ENCODE results near the gene ODR4.
A peak's percentile ranks its signal among the peaks of the same experiment; 100 is the strongest.
"Not testable (repeated sequence)": the region's sequence is repeated elsewhere in the genome, so short reads cannot be mapped to it uniquely, and the experiment has no call there.

The ODR4 gene

DNA sequence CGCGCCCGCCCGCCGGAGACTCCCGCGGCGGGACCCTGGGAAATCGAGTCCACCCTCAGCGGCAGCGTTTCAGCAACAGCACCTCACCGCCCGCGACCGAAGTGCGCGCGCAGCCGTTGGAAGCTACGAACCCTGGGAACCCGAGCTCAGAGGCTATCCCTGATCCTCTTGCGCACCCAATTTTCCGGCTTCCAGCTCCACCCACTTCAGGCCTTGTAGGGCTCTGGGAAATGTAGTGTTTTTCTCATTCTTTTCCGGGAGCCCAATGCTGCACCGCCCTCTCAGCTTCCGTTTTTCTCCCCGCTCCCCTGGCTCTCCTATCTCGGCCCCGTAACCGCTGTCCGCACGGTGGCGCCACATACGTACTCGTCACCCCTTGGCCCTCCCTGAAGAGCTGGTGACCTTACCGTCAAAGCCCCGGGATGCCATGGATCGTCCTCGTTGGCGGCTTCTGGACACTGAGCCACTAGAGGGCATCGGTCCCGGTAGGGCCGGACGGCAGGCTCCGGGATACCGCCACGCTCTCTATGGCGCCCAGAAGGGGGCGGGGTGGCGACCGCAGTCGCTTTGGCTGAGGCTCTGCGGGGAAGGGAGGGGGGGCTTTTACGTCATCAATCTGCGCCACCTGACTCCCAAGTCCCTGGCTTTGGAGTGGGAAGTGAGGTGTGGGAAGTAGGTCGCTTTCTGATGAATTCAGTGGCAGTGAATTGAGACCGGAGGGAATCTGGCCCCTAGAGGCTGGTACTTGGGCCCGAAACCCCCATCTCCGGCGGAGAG, at the start of gene ODR4, which contains the start of gene TPR:
Gene ODR4 (plus strand): TSS at position 687 of the 777 bp plus-strand sequence. CDS start 3,948 bp downstream, outside the sequence.
Gene TPR (minus strand): TSS at position 102 of the 777 bp plus-strand sequence. CDS start 225 bp downstream, outside the sequence.
- Mint-ChIP-seq H3K36me3 (ENCODE audit: low read depth) (peaks cover 58% of the 10 kb centered on the region), H3K4me1 (ENCODE audit: low read depth) (peaks cover 11% of the 10 kb centered on the region), H3K27me3 (no peaks in the 10 kb centered on the region), H3K4me3 (peak within 1 kb of the TSS; percentile 99), H3K27ac (peak within 1 kb of the TSS; percentile 97), H3K9me3 (no peaks in the 10 kb centered on the region)
- intact Hi-C loops (cut with micrococcal nuclease): no loop called here

DNA sequence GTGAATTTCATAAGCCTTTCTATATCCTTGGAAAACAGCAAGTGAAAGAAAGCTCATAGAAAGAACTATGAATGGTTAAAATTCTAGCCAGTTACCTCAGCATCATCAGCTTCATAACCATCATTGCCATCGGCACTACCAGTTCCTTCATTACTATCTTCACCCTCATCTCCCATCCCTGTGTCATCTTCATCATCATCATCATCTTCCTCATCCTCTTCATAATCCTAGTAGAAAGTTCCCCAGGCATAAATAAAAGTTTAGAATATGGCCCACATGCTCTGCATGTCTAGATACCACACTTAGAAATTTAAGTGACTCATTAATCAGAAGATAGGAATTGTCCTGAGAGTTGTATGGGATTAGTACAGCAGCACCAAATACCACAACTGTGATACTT, 49.6 kb upstream of the ODR4 start:
- Mint-ChIP-seq H3K9me3 (no peaks in the 10 kb centered on the region), H3K4me3 (no peak overlapping the region), H3K36me3 (ENCODE audit: low read depth) (peaks cover 80% of the 10 kb centered on the region), H3K27ac (no peak overlapping the region), H3K27me3 (no peaks in the 10 kb centered on the region), H3K4me1 (ENCODE audit: low read depth) (no peaks in the 10 kb centered on the region)
- intact Hi-C loops (cut with micrococcal nuclease): no loop called here

DNA sequence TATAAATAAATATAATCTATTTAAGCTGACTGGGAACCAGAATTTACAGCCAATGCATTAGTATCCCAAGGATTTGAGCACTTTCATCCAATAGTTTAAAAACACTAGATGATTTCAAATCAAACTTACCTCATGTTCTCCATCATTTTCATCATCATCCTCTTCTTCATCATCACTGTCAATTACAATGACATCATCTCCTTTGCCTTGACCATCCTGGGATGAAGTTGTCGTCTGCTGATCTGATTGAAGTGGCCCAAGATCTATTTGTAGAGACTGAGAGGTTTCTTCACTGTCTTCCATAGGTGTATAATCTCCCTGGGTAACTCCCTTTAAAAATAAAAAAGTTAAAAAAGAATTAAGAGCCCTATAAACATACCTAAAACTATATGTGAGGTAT, 48.3 kb upstream of the ODR4 start:
- intact Hi-C loops (cut with micrococcal nuclease): no loop called here
- H3K9me3 Mint-ChIP-seq: no peaks in the 10 kb centered on the region
- H3K27ac Mint-ChIP-seq: no peak overlapping the region
- H3K4me3 Mint-ChIP-seq: no peak overlapping the region
- no peaks in the 10 kb centered on the region for H3K4me1 Mint-ChIP-seq (ENCODE audit: low read depth)
- no peaks in the 10 kb centered on the region for H3K27me3 Mint-ChIP-seq
- H3K36me3 Mint-ChIP-seq (ENCODE audit: low read depth): peaks cover 69% of the 10 kb centered on the region

DNA sequence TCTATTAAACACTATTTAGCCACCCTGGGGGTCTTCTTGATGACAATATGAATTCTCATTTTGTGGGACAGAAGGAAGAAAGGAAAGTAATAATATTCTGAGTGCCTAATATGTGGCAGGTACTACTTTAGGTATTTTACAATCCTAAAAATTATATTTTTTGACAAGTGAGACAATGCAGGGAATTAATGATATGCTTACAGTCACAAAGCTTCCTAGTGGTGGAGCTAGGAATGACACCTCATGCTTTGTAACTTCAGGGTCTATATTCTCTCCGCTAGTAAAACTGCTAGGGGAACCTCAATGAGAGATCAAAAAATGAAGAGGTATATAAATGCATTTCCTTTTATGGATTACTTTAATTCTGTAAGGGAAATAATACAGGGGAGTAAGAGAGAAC, 44.9 kb upstream of the ODR4 start:
- intact Hi-C loops (cut with micrococcal nuclease): no loop called here
- H3K4me3 Mint-ChIP-seq: no peak overlapping the region
- H3K9me3 Mint-ChIP-seq: no peaks in the 10 kb centered on the region
- no peak overlapping the region for H3K27ac Mint-ChIP-seq
- no peaks in the 10 kb centered on the region for H3K27me3 Mint-ChIP-seq
- H3K4me1 Mint-ChIP-seq (ENCODE audit: low read depth): no peaks in the 10 kb centered on the region
- peaks cover 70% of the 10 kb centered on the region for H3K36me3 Mint-ChIP-seq (ENCODE audit: low read depth)

DNA sequence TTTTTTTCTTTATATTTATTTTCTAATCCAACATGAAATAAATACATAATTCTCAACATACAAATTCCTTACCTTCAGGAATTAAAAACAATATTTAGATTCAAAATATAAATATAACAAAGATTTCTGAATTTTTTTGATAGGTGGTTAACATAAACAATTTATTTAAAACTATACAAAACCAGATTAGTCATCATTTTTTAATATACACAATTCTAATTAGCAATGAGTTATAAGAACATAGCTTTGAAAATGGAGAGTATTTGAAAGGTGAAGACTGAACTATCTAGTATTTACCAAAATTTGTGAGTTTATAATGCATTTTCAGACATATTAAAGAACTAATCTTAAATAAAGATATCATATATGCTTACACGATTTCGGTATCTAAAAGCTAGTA, 38.1 kb upstream of the ODR4 start:
- no peaks in the 10 kb centered on the region for H3K4me1 Mint-ChIP-seq (ENCODE audit: low read depth)
- H3K27ac Mint-ChIP-seq: no peak overlapping the region
- H3K9me3 Mint-ChIP-seq: no peaks in the 10 kb centered on the region
- no peak overlapping the region for H3K4me3 Mint-ChIP-seq
- no peaks in the 10 kb centered on the region for H3K27me3 Mint-ChIP-seq
- peaks cover 86% of the 10 kb centered on the region for H3K36me3 Mint-ChIP-seq (ENCODE audit: low read depth)
- intact Hi-C loops (cut with micrococcal nuclease): loop anchor here (2.0 kb wide), 1 partner anchor 15 kb away; no protein-coding TSS in a partner anchor

DNA sequence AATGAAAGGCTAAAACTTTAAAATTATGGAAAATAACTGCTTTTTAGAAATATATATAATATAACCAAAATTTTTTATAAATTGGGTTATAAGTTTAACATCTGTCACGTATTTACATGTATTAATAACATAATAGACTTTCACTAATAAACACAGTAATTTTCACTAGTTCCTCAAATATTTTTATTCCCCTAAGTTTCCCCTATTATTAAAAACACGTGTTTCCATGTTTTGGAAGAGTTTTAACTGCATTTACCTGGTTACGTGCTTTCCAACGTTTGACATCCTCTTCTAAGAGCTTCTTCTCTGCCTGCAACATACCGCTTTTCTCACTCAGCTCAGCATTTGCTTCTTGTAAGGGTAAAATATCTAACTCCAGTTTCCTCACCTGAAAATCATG, 34.9 kb upstream of the ODR4 start:
- Mint-ChIP-seq H3K4me3 (no peak overlapping the region), H3K36me3 (ENCODE audit: low read depth) (peaks cover 91% of the 10 kb centered on the region)

DNA sequence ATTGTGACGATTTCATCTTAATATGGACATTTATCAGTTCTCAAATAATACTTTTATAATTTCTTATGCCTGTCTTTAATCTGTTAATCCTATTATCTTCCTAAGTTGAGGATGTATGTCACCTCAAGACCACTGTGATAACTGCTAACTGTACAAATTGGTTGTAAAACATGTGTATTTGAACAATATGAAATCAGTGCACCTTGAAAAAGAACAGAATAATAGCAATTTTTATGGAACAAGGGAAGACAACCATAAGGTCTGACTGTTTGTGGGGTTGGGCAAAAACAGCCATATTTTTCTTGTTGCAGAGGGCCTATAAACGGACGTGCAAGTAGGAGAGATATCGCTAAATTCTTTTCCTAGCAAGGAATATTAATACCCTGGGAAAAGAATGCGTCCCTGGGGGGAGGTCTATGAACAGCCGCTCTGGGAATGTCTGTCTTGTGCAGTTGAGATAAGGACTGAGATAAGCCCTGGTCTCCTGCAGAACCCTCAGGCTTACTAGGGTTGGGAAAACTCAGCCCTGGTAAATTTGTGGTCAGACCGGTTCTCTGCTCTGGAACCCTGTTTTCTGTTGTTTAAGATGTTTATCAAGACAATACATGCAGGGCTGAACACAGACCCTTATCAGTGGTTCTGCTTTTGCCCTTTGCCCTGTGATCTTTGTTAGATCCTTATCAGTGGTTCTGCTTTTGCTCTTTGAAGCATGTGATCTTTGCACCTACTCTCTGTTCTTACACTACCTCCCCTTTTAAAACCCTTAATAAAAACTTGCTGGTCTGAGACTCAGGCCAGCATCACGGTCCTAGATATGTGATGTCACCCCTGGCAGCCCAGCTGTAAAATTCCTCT, 27.6 kb upstream of the ODR4 start:
- not testable (repeated sequence) for H3K27ac Mint-ChIP-seq; H3K27me3 Mint-ChIP-seq; H3K4me3 Mint-ChIP-seq; H3K4me1 Mint-ChIP-seq (ENCODE audit: low read depth); H3K9me3 Mint-ChIP-seq
- H3K36me3 Mint-ChIP-seq (ENCODE audit: low read depth): peaks cover 94% of the 10 kb centered on the region
- intact Hi-C loops (cut with micrococcal nuclease): loop anchor here (10.0 kb wide), 1 partner anchor 1633 kb away; no protein-coding TSS in a partner anchor

More for the DNA sequence above, 34.9 kb upstream of the ODR4 start:
- no peaks in the 10 kb centered on the region for H3K27me3 Mint-ChIP-seq
- H3K27ac Mint-ChIP-seq: no peak overlapping the region
- intact Hi-C loops (cut with micrococcal nuclease): loop anchor here (10.0 kb wide), 1 partner anchor 1626 kb away; no protein-coding TSS in a partner anchor
- no peaks in the 10 kb centered on the region for H3K4me1 Mint-ChIP-seq (ENCODE audit: low read depth)
- no peaks in the 10 kb centered on the region for H3K9me3 Mint-ChIP-seq

DNA sequence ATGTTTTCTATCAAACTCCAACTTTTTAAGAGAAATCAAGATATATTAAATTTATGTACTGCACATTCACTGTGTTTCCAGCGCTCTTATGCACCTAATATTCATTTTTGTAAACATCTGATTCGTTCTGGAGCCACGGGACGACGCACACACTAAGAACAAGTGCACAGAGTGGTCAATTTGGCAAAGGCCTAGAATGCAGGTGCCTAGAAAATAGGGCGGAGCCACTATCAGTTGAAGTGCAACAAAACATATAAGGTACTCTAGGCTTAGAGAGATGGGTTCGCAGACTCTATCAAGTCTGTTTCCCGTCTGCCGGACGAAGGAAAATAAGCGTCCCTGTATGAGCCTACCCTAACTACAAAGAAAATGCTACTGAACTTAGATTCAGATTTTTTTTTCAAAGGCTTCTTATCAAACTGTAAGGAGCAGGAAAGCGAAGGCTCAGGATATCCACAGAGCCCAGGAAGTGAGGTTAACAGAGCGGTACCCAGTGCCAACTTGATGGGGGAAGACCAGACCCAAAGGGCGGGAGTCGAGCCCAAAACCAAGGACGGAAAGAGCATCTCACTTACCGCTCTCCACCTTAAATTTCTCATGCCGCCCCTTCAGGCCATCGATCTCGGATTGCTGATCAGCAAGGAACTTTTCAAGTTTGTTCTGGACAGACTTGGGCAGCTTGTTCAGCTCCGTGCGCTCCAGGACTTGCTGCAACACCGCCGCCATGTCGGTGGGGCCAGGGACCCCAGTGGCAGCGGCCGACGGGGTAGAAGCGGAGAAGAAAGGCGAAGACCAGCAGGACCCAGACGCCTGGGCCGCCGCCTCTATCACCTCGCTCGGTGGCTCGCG, 1.1 kb upstream of the ODR4 start:
- Mint-ChIP-seq H3K27me3 (no peaks in the 10 kb centered on the region), H3K27ac (peak overlapping the region; percentile 97), H3K36me3 (ENCODE audit: low read depth) (peaks cover 56% of the 10 kb centered on the region), H3K4me3 (peak overlapping the region; percentile 99), H3K9me3 (no peaks in the 10 kb centered on the region), H3K4me1 (ENCODE audit: low read depth) (peaks cover 11% of the 10 kb centered on the region)
- intact Hi-C loops (cut with micrococcal nuclease): no loop called here

DNA sequence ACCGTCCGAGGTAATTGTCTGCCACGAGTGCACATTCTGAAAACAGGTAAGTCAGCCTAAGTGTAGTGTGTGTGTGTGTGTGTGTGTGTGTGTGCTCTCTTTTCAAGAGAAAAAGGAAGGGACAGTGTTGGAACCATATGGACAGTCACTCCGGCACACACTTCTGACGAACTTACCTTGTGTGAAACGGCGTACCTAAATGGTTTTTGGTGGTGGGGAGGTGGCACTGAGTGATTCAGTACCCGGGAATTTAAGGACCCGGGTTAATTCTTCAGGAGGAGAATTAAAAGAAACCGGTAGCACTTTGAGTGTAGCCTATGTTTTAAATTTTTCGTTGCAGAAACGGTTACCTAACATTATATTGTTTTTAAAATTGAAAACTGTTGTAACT, 286 bp downstream of the ODR4 start:
- Mint-ChIP-seq H3K9me3 (no peaks in the 10 kb centered on the region), H3K36me3 (ENCODE audit: low read depth) (peaks cover 58% of the 10 kb centered on the region), H3K27me3 (no peaks in the 10 kb centered on the region), H3K27ac (peak overlapping the region; percentile 97), H3K4me3 (peak overlapping the region; percentile 99), H3K4me1 (ENCODE audit: low read depth) (peaks cover 11% of the 10 kb centered on the region)
- intact Hi-C loops (cut with micrococcal nuclease): no loop called here

DNA sequence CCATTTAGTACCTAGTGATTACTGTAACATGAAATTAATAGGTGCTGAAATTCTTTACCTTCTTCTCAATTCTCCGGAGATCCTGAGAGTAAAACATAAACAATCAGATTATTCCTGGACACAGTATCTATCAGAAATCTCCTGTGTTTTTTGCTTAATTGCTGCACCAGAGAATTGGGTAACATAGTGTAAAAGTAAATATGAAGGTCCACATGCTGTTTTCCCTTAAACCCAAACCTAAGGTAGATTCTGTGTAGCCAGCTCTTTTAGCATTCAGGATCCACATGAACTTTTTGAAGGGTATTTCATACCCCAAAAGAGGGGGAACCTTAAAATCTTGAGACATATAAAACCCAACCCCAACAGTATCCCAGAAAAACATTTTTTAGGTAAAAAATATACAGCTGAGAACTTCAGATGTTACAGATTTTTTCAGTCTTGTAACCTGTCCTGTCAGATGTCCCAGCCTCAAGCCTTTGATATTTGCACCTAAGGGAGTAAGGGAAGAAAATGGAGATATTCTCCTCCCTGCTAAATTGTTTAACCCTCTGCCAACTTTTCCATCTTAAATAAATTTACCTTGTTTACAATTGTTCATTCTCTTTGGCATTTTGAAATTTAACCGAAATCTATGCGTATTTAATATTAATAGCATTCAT, 11.2 kb downstream of the ODR4 start:
- Mint-ChIP-seq H3K27ac (no peak overlapping the region), H3K36me3 (ENCODE audit: low read depth) (peaks cover 35% of the 10 kb centered on the region)
- intact Hi-C loops (cut with micrococcal nuclease): no loop called here

DNA sequence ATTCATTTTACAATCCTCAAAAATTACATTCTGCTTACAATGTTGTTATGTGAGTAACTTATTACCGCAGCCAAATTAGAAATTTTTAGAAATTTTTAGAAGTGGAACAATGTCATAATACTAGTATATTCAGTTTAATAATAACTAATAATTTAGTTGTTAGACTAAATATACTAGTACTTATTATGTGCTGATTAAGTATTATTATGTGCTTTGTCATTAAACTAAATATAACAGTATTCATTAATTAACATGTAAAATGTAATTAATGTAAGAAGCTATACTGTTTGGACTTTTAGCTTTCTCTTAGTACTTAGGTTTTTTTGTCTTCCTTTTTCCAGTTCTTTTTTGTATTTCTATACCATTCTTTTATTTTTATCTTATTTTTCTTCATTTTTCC, 15.3 kb downstream of the ODR4 start:
- Mint-ChIP-seq H3K27ac (no peak overlapping the region), H3K9me3 (no peaks in the 10 kb centered on the region), H3K36me3 (ENCODE audit: low read depth) (peaks cover 58% of the 10 kb centered on the region), H3K4me1 (ENCODE audit: low read depth) (no peaks in the 10 kb centered on the region), H3K4me3 (no peak overlapping the region), H3K27me3 (no peaks in the 10 kb centered on the region)
- intact Hi-C loops (cut with micrococcal nuclease): loop anchor here (5.0 kb wide), 1 partner anchor 34 kb away; no protein-coding TSS in a partner anchor

More for the DNA sequence above, 11.2 kb downstream of the ODR4 start:
- no peaks in the 10 kb centered on the region for H3K4me1 Mint-ChIP-seq (ENCODE audit: low read depth)
- no peaks in the 10 kb centered on the region for H3K27me3 Mint-ChIP-seq
- H3K4me3 Mint-ChIP-seq: no peak overlapping the region
- no peaks in the 10 kb centered on the region for H3K9me3 Mint-ChIP-seq

DNA sequence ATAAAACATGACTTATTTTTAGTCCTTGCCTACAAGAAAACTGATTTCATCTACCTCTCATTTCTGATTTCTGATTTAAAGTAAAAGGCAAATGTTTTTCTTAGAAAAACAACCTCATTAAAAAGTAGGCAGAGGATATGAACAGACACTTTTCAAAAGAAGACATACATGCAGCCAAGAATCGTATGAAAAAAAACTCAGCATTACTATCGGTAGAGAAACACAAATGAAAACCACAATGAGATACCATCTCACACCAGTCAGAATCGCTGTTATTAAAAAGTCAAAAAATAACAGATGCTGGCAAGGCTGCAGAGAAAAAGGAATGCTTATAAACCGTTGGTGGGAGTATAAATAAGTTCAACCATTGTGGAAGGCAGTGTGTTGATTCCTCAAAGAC, 16.2 kb downstream of the ODR4 start:
- H3K36me3 Mint-ChIP-seq (ENCODE audit: low read depth): peaks cover 66% of the 10 kb centered on the region
- H3K27ac Mint-ChIP-seq: no peak overlapping the region
- intact Hi-C loops (cut with micrococcal nuclease): loop anchor here (5.0 kb wide), 1 partner anchor 35 kb away; no protein-coding TSS in a partner anchor

DNA sequence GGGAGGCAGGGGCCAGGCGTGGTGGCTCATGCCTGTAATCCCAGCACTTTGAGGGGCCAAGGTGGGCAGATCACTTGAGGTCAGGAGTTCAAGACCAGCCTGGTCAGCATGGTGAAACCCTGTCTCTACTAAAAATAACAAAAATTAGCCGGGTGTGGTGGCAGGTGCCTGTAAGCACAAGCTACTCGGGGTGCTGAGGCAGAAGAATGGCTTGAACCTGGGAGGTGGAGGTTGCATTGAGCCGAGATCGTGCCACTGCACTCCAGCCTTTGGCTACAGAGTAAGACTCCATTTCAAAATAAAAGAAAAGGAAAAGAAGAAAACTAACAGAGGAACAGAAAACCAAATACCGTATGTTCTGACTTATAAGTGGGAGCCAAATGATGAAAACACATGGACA, 17.1 kb downstream of the ODR4 start:
- H3K27me3 Mint-ChIP-seq; H3K4me3 Mint-ChIP-seq; H3K27ac Mint-ChIP-seq; H3K9me3 Mint-ChIP-seq; H3K4me1 Mint-ChIP-seq (ENCODE audit: low read depth): not testable (repeated sequence)
- intact Hi-C loops (cut with micrococcal nuclease): loop anchor here (5.0 kb wide), 1 partner anchor 35 kb away; no protein-coding TSS in a partner anchor
- H3K36me3 Mint-ChIP-seq (ENCODE audit: low read depth): peaks cover 74% of the 10 kb centered on the region

More for the DNA sequence above, 16.2 kb downstream of the ODR4 start:
- no peaks in the 10 kb centered on the region for H3K4me1 Mint-ChIP-seq (ENCODE audit: low read depth)
- H3K4me3 Mint-ChIP-seq: no peak overlapping the region
- H3K27me3 Mint-ChIP-seq: no peaks in the 10 kb centered on the region
- H3K9me3 Mint-ChIP-seq: no peaks in the 10 kb centered on the region
